ENCODE results near the gene HOXD8. TPM values are rescaled to one million over a fixed set of nuclear protein-coding genes. Genes with fewer than 3 reads are reported as not detected.
A peak's percentile ranks its signal among the peaks of the same experiment; 100 is the strongest.

The HOXD8 gene
- total and polyA plus RNA-seq, 2 of the 8 experiments (the other 6 are each of a cell fraction or from before 2014, with no cell fraction given), result not detected

DNA sequence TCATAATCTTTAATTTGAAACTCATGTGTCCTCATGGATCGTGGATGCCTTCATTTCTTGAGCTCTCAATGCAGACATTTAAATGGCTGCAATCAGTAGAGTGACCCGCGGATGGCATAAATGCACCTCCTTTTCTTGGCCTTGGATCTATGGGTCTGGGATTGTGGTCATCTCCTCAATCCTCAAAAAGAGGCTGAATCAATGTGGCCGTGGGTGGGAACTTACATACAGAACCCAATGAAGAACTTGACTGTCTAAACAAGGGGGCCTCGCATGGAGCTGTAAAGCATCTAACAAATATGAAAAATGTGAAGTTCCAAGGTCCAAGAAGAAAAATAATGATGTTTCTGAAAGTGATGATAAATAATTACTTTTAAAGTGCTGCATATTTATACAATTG, 34.1 kb upstream of the HOXD8 start (continued):
- no peak for TF ChIP-seq EP300 (IDR thresholded peaks at IDR 0.05; ENCODE audit: borderline replicate concordance in 1 of 2, low read depth in 2 of 2, low read length in 2 of 2)
- no peak for TF ChIP-seq SIN3A (conservative IDR thresholded peaks at IDR 0.05 in 1 of 2, IDR thresholded peaks at IDR 0.05 in 1 of 2; ENCODE audit: low read depth in 1 of 2, low read length in 2 of 2)
- TF ChIP-seq SIX5 (IDR thresholded peaks at IDR 0.05; ENCODE audit: low read depth, low read length), result no peak
- no peak for TF ChIP-seq SIRT6 (IDR thresholded peaks at IDR 0.05; ENCODE audit: low read length)
- TF ChIP-seq CBX8 (IDR thresholded peaks at IDR 0.05; ENCODE audit: borderline replicate concordance, low read depth, low read length), result peak; percentile 66; the same call in 1 of the 2 replicates
- TF ChIP-seq BRCA1 (IDR thresholded peaks at IDR 0.05; ENCODE audit: low read depth, low read length), result no peak
- no peak for TF ChIP-seq JUND (IDR thresholded peaks at IDR 0.05; ENCODE audit: low read length)
